PFSK-1 (cell line): ENCODE measurements around the gene UTP18.

Source experiments
- POLR2AphosphoS5 ChIP-seq: IDR thresholded peaks from 2 replicates; pipeline ENCODE4 v1.6.1; 2012; ENCODE audit warnings: low read depth, mild to moderate bottlenecking, control low read depth, low read length, moderate library complexity
- TF ChIP-seq, protein P1 (sequence below), 2 experiments: IDR thresholded peaks; 2 replicates each; pipeline versions ENCODE4 v1.6.1 to v1.8.0; 2011 to 2012; ENCODE audit warnings: low read depth in 2 of 2, low read length in 2 of 2, control low read depth in 1 of 2, inconsistent platforms in 1 of 2, mild to moderate bottlenecking in 1 of 2, moderate library complexity in 1 of 2; ENCODE audit not compliant: insufficient read depth in 1 of 2

DNA sequence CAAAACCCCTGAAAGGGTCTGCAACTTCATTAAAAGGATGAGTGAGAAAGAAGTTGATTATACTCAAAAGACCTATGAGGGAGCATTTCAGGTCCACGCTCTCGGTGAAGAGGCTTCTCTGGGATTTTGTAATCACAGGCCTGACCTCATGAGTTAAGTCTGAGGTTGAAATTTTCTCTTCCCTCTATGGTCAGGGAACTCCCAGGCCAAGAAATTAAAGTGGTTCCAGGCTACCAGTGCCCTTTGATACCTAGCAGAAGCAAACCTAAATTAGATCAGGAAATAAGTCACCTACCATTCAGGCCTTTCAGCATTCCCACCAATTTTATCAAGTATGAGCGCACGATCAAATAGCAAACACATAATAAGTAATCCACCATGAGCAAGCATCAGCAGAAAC, 28.3 kb upstream of the UTP18 start:
- TF ChIP-seq POLR2AphosphoS5 = no peak
- TF ChIP-seq, protein P1, sequence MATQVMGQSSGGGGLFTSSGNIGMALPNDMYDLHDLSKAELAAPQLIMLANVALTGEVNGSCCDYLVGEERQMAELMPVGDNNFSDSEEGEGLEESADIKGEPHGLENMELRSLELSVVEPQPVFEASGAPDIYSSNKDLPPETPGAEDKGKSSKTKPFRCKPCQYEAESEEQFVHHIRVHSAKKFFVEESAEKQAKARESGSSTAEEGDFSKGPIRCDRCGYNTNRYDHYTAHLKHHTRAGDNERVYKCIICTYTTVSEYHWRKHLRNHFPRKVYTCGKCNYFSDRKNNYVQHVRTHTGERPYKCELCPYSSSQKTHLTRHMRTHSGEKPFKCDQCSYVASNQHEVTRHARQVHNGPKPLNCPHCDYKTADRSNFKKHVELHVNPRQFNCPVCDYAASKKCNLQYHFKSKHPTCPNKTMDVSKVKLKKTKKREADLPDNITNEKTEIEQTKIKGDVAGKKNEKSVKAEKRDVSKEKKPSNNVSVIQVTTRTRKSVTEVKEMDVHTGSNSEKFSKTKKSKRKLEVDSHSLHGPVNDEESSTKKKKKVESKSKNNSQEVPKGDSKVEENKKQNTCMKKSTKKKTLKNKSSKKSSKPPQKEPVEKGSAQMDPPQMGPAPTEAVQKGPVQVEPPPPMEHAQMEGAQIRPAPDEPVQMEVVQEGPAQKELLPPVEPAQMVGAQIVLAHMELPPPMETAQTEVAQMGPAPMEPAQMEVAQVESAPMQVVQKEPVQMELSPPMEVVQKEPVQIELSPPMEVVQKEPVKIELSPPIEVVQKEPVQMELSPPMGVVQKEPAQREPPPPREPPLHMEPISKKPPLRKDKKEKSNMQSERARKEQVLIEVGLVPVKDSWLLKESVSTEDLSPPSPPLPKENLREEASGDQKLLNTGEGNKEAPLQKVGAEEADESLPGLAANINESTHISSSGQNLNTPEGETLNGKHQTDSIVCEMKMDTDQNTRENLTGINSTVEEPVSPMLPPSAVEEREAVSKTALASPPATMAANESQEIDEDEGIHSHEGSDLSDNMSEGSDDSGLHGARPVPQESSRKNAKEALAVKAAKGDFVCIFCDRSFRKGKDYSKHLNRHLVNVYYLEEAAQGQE (IDR thresholded peaks at IDR 0.05; ENCODE audit: insufficient read depth in 1 of 2, low read depth in 2 of 2, low read length in 2 of 2) = no peak
